Effector memory CD8-positive, alpha-beta T cell (primary cell): ENCODE results near the gene CDK10.
"Not testable (repeated sequence)": the region's sequence is repeated elsewhere in the genome, so short reads cannot be mapped to it uniquely, and the experiment has no call there.

ENCODE experiments used
- ATAC-seq: fragments of 150-1000 bp; cut with Tn5 transposase; replicated peaks from 2 replicates; pipeline ENCODE4 v1.10.0; 2021; ENCODE audit warnings: mild to moderate bottlenecking, moderate library complexity
- DNase-seq, 3 experiments: peaks; one replicate each; pipeline ENCODE4 v3.0.0; 2021
- H3K27ac Mint-ChIP-seq, 2 donors: one replicate each; pipeline ENCODE4 v1.8.0; 2022; ENCODE audit warnings: mild to moderate bottlenecking in 2 of 2, mixed read lengths in 2 of 2, moderate library complexity in 2 of 2
- H3K27me3 Mint-ChIP-seq, 2 donors: one replicate each; pipeline ENCODE4 v1.8.0; 2022; ENCODE audit warnings: mixed read lengths in 2 of 2
- H3K36me3 Mint-ChIP-seq: one replicate; pipeline ENCODE4 v1.8.0; 2022; ENCODE audit warnings: mild to moderate bottlenecking, moderate library complexity, mixed read lengths; ENCODE audit not compliant: insufficient read depth
- H3K4me1 Mint-ChIP-seq, 2 donors: one replicate each; pipeline ENCODE4 v1.8.0; 2022; ENCODE audit warnings: low read depth in 2 of 2, mixed read lengths in 2 of 2
- H3K4me3 Mint-ChIP-seq, 2 donors: one replicate each; pipeline ENCODE4 v1.8.0; 2022; ENCODE audit warnings: mild to moderate bottlenecking in 2 of 2, mixed read lengths in 2 of 2, moderate library complexity in 2 of 2
- H3K9me3 Mint-ChIP-seq, 2 donors: one replicate each; pipeline ENCODE4 v1.8.0; 2022; ENCODE audit warnings: mixed read lengths in 2 of 2

CDK10 gene

DNA sequence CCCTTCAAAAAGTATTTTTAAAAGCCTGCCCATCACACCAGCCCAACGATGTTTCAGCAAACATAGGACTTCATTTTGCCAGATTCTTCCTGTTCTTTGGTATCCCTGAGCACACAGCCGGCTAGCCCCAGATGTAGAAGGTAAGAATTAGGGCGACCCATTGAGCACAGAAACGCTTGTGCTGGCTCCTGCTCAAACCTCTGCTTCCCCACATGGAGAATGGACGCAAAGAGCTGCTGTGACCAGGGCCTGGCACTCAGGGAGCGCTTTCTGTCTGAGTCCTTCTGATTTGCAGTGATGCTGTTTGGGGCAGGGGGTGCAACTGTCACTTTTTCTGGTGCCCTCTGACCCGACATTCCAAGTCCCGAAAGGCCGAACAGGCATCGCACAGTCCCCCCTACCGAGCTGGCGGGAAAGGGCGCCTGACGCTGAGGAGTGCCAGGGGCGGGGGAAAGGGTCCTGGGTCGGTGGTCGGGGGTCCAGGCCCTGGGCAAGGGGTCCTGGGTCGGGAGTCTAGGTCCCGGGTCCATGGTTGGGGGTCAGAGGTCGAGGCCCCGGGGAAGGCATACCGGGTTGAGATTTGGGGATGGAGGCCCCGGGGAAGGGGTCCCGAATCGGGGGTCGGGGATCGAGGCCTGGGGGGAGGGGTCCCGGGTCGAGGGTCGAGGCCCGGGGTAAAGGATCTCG lies 29.9 kb upstream of the CDK10 start:
- no peak for DNase-seq
- Mint-ChIP-seq H3K4me1 (peaks cover 20 to 28% of the 10 kb centered on the region in 2 donors), H3K27me3 (no peaks in the 10 kb centered on the region), H3K9me3 (no peaks in the 10 kb centered on the region), H3K36me3 (peaks cover 50% of the 10 kb centered on the region), H3K27ac (peak overlapping the region; percentile 88 to 92), H3K4me3 (peak overlapping the region; percentile 81 to 88)
- ATAC-seq, result no peak

DNA sequence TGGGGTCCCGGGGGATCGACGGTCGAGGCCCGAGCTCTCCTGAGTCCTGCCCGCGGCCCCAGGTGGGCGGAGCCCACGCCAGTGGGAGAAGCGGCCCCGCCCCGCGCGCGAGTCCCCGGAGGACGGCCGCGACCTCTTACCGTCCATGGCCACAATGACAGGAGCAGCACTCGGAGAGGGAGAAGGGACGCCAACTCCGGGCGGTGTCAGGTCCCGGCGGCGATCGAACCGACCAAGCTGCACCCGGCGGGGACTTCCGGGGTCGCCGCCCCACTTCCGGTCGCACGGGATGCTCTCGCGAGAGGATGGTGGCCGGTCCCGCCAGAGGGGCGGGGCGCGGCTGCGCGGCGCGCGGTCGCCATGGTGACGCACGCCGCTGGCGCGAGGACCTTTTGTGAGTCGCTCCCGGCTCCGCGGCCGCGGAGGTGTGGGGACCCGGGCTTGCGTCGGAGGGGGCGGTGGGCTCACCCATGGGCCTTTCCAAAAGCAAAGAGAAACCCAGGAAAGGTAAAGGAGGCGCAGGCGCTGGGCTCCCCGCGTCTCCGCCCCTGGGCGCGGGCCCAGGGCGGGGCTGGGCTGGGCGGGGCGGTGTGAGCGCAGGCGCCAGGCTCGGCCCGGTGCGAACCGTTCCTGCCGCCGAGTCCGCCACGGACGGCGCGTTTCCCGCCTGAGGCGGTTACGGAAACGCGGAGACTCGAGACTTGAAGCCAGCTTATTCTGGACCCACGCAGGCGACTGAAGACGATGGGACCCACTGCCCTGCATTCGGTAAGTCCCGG lies 28.9 kb upstream of the CDK10 start, which contains the start of the genes CHMP1A and SPATA33:
Gene CHMP1A, minus strand, starts transcription at position 267 of the 779 bp plus-strand sequence. Its CDS starts 120 bp downstream, at position 147.
Gene SPATA33, plus strand, starts transcription at position 395 of the 779 bp plus-strand sequence. Its CDS starts 76 bp downstream, at position 471.
- H3K4me1 Mint-ChIP-seq, result peaks cover 20 to 28% of the 10 kb centered on the region in 2 donors
- ATAC-seq (peak; percentile 90), DNase-seq (peak; percentile 90 to 93 (median 92))
- peak within 1 kb of the TSS; percentile 88 to 92 for H3K27ac Mint-ChIP-seq
- H3K36me3 Mint-ChIP-seq, result peaks cover 58% of the 10 kb centered on the region
- H3K4me3 Mint-ChIP-seq, result peak within 1 kb of the TSS; percentile 81 to 88
- no peaks in the 10 kb centered on the region for H3K27me3 Mint-ChIP-seq
- no peaks in the 10 kb centered on the region for H3K9me3 Mint-ChIP-seq

DNA sequence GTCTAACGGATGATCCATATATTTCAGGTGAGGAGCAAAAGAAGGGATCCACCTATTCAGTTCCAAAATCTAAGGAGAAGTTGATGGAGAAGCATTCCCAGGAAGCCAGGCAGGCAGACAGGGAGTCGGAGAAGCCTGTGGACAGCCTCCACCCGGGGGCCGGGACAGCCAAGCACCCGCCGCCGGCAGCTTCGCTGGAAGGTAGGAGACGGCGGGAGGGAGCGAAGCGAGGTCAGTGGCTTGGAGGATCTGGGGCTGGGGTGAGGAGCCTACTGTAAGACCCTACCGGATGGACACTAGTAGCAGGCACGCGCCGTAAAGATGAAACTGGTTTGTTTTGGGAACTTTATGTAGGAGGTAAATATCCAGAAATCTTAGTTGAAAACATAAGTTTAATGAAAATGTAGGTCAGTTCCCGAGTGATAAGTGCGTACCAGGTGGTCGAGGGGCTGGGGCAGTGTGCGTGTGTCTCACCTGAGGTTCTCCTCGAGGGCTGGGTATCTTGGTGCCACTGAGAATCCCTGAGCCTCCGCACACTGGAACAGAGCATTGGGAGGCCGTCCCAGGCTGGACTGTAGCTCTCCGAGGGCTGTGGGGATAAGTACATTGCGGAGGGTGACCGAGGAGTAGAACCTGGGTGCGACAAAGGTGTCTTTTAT lies 28.1 kb upstream of the CDK10 start:
- H3K36me3 Mint-ChIP-seq, result peaks cover 52% of the 10 kb centered on the region

DNA sequence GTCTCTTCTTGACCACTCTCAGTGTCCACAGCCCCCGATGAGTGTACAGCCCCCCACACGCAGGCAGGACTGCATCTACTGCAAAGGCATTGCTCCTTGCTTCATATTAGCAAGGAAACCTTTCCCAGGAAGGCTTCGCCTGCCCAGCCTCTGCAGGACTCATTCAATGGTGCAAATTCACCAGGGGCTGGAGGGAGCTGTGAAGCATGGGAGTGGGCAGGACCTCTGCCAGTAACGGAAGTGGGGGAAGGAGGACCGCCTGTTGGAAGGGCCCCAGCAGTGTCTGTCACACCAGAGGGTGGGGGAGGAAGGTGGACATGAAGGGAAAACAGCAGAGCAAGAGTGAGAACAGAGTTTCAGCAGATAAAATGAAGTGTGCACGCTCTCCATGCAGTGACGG lies 26.3 kb upstream of the CDK10 start:
- H3K9me3 Mint-ChIP-seq, result no peaks in the 10 kb centered on the region
- H3K4me3 Mint-ChIP-seq, result no peak overlapping the region
- H3K27ac Mint-ChIP-seq, result no peak overlapping the region
- ATAC-seq (no peak), DNase-seq (no peak)
- no peaks in the 10 kb centered on the region for H3K27me3 Mint-ChIP-seq
- peaks cover 44% of the 10 kb centered on the region for H3K36me3 Mint-ChIP-seq
- peaks cover 16 to 24% of the 10 kb centered on the region in 2 donors for H3K4me1 Mint-ChIP-seq

More for the DNA sequence above, 28.1 kb upstream of the CDK10 start:
- peaks cover 20 to 28% of the 10 kb centered on the region in 2 donors for H3K4me1 Mint-ChIP-seq
- no peaks in the 10 kb centered on the region for H3K27me3 Mint-ChIP-seq
- ATAC-seq, result no peak
- H3K4me3 Mint-ChIP-seq, result peak overlapping the region; percentile 81 to 88
- no peaks in the 10 kb centered on the region for H3K9me3 Mint-ChIP-seq
- no peak for DNase-seq
- H3K27ac Mint-ChIP-seq, result peak overlapping the region; percentile 88 to 92

DNA sequence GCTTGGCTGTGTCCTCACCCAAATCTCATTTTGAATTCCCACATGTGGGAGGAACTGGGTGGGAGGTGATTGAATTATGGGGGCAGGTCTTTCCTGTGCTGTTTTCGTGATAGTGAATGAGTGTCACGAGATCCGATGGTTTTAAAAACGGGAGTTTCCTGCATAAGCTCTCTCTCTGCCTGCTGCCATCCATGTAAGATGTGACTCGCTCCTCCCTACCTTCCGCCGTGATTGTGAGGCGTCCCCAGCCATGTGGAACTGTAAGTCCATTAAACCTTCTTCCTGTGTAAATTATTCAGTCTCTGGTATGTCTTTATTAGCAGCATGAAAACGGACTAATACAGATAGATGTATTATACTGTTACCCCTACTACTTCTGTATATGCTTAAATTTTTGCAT lies 25.3 kb upstream of the CDK10 start:
- DNase-seq, result no peak
- H3K27me3 Mint-ChIP-seq, result no peaks in the 10 kb centered on the region
- H3K4me1 Mint-ChIP-seq, result peaks cover 13 to 19% of the 10 kb centered on the region in 2 donors
- no peak overlapping the region for H3K27ac Mint-ChIP-seq
- H3K4me3 Mint-ChIP-seq, result no peak overlapping the region
- H3K9me3 Mint-ChIP-seq, result no peaks in the 10 kb centered on the region
- peaks cover 42% of the 10 kb centered on the region for H3K36me3 Mint-ChIP-seq
- ATAC-seq, result no peak

DNA sequence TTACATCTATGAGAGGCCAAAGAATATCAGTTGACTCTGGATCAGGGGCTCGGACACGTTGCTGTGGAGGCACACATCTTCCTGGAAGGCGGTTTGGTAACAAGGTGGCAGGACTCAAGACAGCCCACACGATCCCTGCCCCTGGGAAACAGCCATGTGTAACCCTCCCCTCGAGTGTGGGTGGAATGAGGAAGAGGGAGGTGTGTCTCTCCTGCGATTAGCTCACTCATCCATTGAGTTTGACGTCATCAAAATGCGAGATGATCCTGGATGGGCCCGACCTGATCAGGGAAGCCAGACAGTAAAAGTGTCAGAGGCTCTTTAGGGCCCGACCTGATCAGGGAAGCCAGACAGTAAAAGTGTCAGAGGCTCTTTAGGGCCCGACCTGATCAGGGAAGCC lies 22.3 kb upstream of the CDK10 start:
- DNase-seq, H3K4me1 Mint-ChIP-seq, H3K27me3 Mint-ChIP-seq: not testable (repeated sequence)

DNA sequence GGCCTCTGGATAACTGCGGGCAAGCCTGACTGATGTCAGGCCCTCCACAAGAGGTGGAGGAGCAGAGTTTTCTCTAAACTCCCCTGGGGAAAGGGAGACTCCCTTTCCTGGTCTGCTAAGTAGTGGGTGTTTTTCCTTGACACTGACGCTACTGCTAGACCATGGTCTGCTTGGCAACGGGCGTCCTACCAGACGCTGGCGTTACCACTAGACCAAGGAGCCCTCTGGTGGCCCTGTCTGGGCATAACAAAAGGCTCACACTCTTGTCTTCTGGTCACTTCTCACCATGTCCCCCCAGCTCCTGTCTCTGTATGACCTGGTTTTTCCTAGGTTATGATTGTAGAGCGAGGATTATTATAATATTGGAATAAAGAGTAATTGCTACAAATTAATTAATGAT lies 19.5 kb upstream of the CDK10 start:
- DNase-seq, H3K27ac Mint-ChIP-seq, H3K4me3 Mint-ChIP-seq, H3K9me3 Mint-ChIP-seq, ATAC-seq, H3K4me1 Mint-ChIP-seq, H3K27me3 Mint-ChIP-seq: not testable (repeated sequence)
- peaks cover 12% of the 10 kb centered on the region for H3K36me3 Mint-ChIP-seq

More for the DNA sequence above, 22.3 kb upstream of the CDK10 start:
- peaks cover 27% of the 10 kb centered on the region for H3K36me3 Mint-ChIP-seq
- not testable (repeated sequence) for H3K4me3 Mint-ChIP-seq, H3K27ac Mint-ChIP-seq, ATAC-seq, H3K9me3 Mint-ChIP-seq

DNA sequence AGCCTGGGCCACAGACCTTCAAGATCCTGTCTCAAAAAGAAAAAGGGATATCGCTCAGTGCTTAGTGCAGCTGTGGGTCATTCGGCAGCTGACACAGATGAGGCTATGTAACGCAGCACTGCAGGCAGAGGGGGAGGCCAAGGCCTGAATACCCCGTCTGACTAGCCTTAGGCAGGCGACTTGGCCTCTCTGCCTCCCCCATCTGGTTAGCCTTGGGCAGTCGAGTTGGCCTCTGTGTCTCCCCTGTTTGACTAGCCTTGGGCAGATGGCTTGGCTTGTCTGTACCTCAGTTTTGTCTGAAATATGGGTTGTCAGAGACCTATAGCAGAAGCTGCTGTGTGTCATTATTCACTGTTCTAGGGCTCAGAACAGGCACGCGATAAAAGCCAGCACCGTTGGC lies 18.9 kb upstream of the CDK10 start:
- ATAC-seq (no peak), DNase-seq (no peak)
- peaks cover 6% of the 10 kb centered on the region for H3K36me3 Mint-ChIP-seq
- peaks cover 0 to 3% of the 10 kb centered on the region in 2 donors for H3K4me1 Mint-ChIP-seq
- H3K27me3 Mint-ChIP-seq, result no peaks in the 10 kb centered on the region
- no peaks in the 10 kb centered on the region for H3K9me3 Mint-ChIP-seq
- no peak overlapping the region for H3K27ac Mint-ChIP-seq
- H3K4me3 Mint-ChIP-seq, result no peak overlapping the region

DNA sequence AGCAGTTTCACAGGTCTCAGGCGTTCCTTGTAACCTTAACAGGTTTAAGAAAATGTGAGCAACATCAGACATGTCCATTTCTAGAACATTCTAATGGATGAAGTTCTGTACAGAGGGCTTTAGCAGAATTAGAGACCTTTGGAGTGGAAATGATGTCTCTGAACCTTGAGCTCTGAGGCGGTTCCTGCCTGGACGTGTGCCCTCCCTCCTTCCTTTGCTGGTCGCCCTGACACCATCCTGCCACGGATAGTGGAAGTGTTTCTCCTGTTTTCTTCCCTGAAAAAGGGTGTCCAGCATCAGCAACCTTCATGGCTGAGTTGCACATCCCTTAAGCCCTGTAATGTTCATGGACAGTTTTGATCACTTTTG lies 17.7 kb upstream of the CDK10 start:
- H3K4me1 Mint-ChIP-seq, result peaks cover 0 to 3% of the 10 kb centered on the region in 2 donors
- DNase-seq, result no peak
- H3K9me3 Mint-ChIP-seq, result no peaks in the 10 kb centered on the region
- H3K36me3 Mint-ChIP-seq, result peaks cover 4% of the 10 kb centered on the region
- H3K27me3 Mint-ChIP-seq, result no peaks in the 10 kb centered on the region
- no peak overlapping the region for H3K4me3 Mint-ChIP-seq
- no peak for ATAC-seq
- H3K27ac Mint-ChIP-seq, result no peak overlapping the region

DNA sequence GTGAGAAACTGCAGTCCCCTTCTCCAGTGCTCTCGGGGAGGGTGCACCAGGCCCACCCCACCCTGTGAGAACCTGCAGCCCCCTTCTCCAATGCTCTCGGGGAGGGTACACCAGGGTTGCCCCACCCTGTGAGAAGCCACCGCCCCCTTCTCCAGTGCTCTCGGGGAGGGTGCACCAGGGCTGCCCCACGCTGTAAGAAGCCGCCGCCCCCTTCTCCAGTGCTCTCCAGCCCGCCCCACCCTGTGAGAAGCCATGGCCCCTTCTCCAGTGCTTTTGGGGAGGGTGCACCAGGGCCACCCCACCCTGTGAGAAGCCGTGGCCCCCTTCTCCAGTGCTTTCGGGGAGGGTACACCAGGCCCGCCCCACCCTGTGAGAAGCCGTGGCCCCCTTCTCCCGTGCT lies 16.7 kb upstream of the CDK10 start:
- ATAC-seq, result no peak
- H3K27ac Mint-ChIP-seq, result no peak overlapping the region
- H3K36me3 Mint-ChIP-seq, result no peaks in the 10 kb centered on the region

DNA sequence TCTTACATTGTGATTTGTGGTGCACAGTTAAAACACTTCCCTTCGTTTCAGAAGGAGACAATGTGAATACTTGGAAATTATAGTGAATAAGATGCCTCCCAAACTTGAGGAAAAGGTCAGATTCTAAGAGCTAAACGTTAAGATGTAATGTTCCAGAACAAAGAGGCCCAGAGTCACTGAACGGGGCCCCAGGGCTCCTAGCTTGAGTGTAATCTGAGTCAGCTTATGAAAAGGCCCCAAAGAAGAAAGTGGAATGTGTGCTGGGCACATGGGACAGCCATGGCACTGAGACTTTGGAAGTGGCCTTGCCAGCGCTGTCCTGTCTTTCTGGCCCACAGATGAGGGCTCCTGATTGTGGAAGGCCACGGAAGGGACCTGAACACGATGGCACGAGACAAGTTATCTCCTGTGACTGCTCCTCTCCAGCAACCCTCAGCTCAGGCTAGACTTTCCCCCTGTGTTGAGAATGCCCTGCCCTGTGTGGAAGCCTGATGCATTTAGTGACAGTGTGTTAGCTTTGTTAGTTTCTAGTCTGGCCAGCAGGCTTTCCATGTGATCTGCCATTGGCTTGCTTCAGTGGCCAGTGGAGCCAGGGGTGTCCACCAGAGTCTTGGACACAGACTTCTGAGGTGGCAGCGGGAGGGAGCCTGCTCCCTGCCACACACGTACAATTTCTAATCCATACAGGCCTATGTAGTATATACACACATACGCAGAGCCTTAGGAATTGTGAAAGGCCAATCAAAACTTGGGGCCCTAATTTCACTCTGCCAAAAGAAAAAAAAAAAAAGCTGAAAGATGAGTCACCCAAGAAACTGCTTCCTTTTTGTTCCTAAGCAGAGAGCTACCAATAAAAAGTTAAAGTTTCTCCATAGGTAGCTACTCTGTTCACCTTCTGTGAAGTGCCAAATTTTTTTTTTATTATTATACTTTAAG lies 15.7 kb upstream of the CDK10 start:
- DNase-seq (no peak), ATAC-seq (no peak)
- no peak overlapping the region for H3K4me3 Mint-ChIP-seq
- H3K27ac Mint-ChIP-seq, result no peak overlapping the region
- no peaks in the 10 kb centered on the region for H3K27me3 Mint-ChIP-seq
- H3K9me3 Mint-ChIP-seq, result no peaks in the 10 kb centered on the region
- H3K36me3 Mint-ChIP-seq, result no peaks in the 10 kb centered on the region
- H3K4me1 Mint-ChIP-seq, result peaks cover 0 to 3% of the 10 kb centered on the region in 2 donors

More for the DNA sequence above, 16.7 kb upstream of the CDK10 start:
- Mint-ChIP-seq H3K4me1 (peaks cover 0 to 3% of the 10 kb centered on the region in 2 donors), H3K27me3 (no peaks in the 10 kb centered on the region), H3K4me3 (no peak overlapping the region), H3K9me3 (no peaks in the 10 kb centered on the region)
- no peak for DNase-seq

DNA sequence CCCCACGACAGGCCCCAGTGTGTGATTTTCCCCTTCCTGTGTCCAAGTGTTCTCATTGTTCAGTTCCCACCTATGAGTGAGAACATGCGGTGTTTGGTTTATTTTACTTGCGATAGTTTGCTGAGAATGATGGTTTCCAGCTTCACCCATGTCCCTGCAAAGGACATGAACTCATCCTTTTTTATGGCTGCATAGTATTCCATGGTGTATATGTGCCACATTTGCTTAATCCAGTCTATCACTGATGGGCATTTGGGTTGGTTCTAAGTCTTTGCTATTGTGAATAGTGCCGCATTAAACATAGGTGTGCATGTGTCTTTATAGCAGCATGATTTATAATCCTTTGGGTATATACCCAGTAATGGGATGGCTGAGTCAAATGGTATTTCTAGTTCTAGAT lies 14.9 kb upstream of the CDK10 start:
- not testable (repeated sequence) for DNase-seq, H3K9me3 Mint-ChIP-seq, H3K4me1 Mint-ChIP-seq, H3K4me3 Mint-ChIP-seq, H3K27ac Mint-ChIP-seq, H3K27me3 Mint-ChIP-seq, H3K36me3 Mint-ChIP-seq, ATAC-seq
